Caco-2 (cell line): ENCODE measurements around the gene CLASRP. TPM values are rescaled to one million over a fixed set of nuclear protein-coding genes. Genes with fewer than 3 reads are reported as not detected.

Experiments used
- BruUV-seq: library from RNA; stranded (reverse); fragments of 400-500 nt; replicated peaks from 2 replicates; lab custom pipeline; 2021; lab: Mats Ljungman, UMichigan
- CTCF ChIA-PET: fragments of 300-600 bp; sonication (Branson Sonifier 250); formaldehyde crosslinking; loops from one replicate; lab custom pipeline; 2022; ENCODE audit warnings: antibody characterized with exemption; lab: Charles Lee
- POLR2A ChIA-PET: fragments of 300-600 bp; sonication (Branson Sonifier 250); formaldehyde crosslinking; loops from one replicate; lab custom pipeline; 2022; ENCODE audit warnings: antibody characterized with exemption; lab: Charles Lee
- DNase-seq, 2 experiments: peaks; one replicate each; pipeline versions ENCODE4 v3.0.0 to v3.0.0-alpha.2; 2020 to 2022
- H3K27me3 ChIP-seq: replicated peaks from 2 replicates; pipeline ENCODE4 v1.6.0; 2011; ENCODE audit warnings: low read length; ENCODE audit not compliant: control insufficient read depth, insufficient read depth
- H3K36me3 ChIP-seq: 2 replicates; pipeline ENCODE4 v1.5.1; 2011; ENCODE audit warnings: low read length; ENCODE audit not compliant: control insufficient read depth, insufficient read depth
- H3K4me1 ChIP-seq: fragments of 250-450 bp; sonication (Bioruptor Pico); 2 replicates; pipeline ENCODE4 v1.5.1; 2020; ENCODE audit warnings: mild to moderate bottlenecking
- H3K4me3 ChIP-seq: 2 replicates; pipeline ENCODE4 v1.5.1; 2011; ENCODE audit warnings: low read depth, mild to moderate bottlenecking, control low read depth, low read length
- H3K9me3 ChIP-seq: fragments of 250-450 bp; sonication (Bioruptor Pico); 2 replicates; pipeline ENCODE4 v1.5.1; 2020; ENCODE audit warnings: mild to moderate bottlenecking, moderate library complexity
- H3K27ac Mint-ChIP-seq: one replicate; pipeline ENCODE4 v1.8.0; 2022; ENCODE audit warnings: mixed read lengths; ENCODE audit not compliant: unreplicated experiment
- H3K27me3 Mint-ChIP-seq: one replicate; pipeline ENCODE4 v1.8.0; 2022; ENCODE audit warnings: mixed read lengths; ENCODE audit not compliant: insufficient read depth, unreplicated experiment
- H3K36me3 Mint-ChIP-seq: one replicate; pipeline ENCODE4 v1.8.0; 2022; ENCODE audit warnings: mild to moderate bottlenecking, mixed read lengths; ENCODE audit not compliant: insufficient read depth, unreplicated experiment
- H3K4me1 Mint-ChIP-seq: one replicate; pipeline ENCODE4 v1.8.0; 2022; ENCODE audit warnings: low read depth, mixed read lengths; ENCODE audit not compliant: unreplicated experiment
- H3K4me3 Mint-ChIP-seq: one replicate; pipeline ENCODE4 v1.8.0; 2022; ENCODE audit warnings: mild to moderate bottlenecking, moderate library complexity, mixed read lengths; ENCODE audit not compliant: unreplicated experiment
- H3K9me3 Mint-ChIP-seq: one replicate; pipeline ENCODE4 v1.8.0; 2022; ENCODE audit warnings: mixed read lengths; ENCODE audit not compliant: unreplicated experiment
- intact Hi-C: fragments of 100-400 bp; cut with micrococcal nuclease; formaldehyde crosslinking; loops from one replicate; pipeline ENCODE4 v1.10.0; 2022; ENCODE audit not compliant: unreplicated experiment
- total RNA-seq: library from RNA; stranded (reverse); gene quantifications from 2 replicates; pipeline ENCODE4 v1.2.3, GENCODE V29; 2022
- TF ChIP-seq, protein P1 (sequence below), 2 experiments: fragments of 200-600 bp in 1 of 2; IDR thresholded peaks; 1 replicate in 1 of 2; 2 replicates in 1 of 2; pipeline versions ENCODE4 v1.5.1 to v1.8.0; 2011 to 2022; ENCODE audit warnings: antibody characterized with exemption in 1 of 2, control low read depth in 1 of 2, inconsistent platforms in 1 of 2, low read depth in 1 of 2, low read length in 1 of 2, mild to moderate bottlenecking in 1 of 2, moderate library complexity in 1 of 2; ENCODE audit not compliant: insufficient read depth in 1 of 2, severe bottlenecking in 1 of 2, unreplicated experiment in 1 of 2

The CLASRP gene
- total RNA-seq, 1 experiment from 2014 or later = 104 TPM

- Histone ChIP-seq H3K36me3 (no peaks in the 10 kb centered on the region), H3K27me3 (no peaks in the 10 kb centered on the region), H3K9me3 (no peaks in the 10 kb centered on the region), H3K4me1 (peaks cover 35% of the 10 kb centered on the region), H3K4me3 (no peak overlapping the region)
- TF ChIP-seq, protein P1, sequence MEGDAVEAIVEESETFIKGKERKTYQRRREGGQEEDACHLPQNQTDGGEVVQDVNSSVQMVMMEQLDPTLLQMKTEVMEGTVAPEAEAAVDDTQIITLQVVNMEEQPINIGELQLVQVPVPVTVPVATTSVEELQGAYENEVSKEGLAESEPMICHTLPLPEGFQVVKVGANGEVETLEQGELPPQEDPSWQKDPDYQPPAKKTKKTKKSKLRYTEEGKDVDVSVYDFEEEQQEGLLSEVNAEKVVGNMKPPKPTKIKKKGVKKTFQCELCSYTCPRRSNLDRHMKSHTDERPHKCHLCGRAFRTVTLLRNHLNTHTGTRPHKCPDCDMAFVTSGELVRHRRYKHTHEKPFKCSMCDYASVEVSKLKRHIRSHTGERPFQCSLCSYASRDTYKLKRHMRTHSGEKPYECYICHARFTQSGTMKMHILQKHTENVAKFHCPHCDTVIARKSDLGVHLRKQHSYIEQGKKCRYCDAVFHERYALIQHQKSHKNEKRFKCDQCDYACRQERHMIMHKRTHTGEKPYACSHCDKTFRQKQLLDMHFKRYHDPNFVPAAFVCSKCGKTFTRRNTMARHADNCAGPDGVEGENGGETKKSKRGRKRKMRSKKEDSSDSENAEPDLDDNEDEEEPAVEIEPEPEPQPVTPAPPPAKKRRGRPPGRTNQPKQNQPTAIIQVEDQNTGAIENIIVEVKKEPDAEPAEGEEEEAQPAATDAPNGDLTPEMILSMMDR (IDR thresholded peaks at IDR 0.05; ENCODE audit: insufficient read depth in 1 of 2, low read depth in 1 of 2, low read length in 1 of 2, severe bottlenecking in 1 of 2, unreplicated experiment in 1 of 2) = no peak
- peaks cover 30% of the 10 kb centered on the region for H3K4me1 Mint-ChIP-seq
- H3K27ac Mint-ChIP-seq = peak overlapping the region; percentile 6
- DNase-seq = no peak
- CTCF ChIA-PET = no interaction called here
- H3K36me3 Mint-ChIP-seq = peaks cover 12% of the 10 kb centered on the region
- BruUV-seq = no TSS peak
- H3K27me3 Mint-ChIP-seq = no peaks in the 10 kb centered on the region
- intact Hi-C loops = no loop called here
- no peaks in the 10 kb centered on the region for H3K9me3 Mint-ChIP-seq
- no peak overlapping the region for H3K4me3 Mint-ChIP-seq
- POLR2A ChIA-PET = interaction anchor here (0.5 kb wide), 1 partner anchor 279 kb away, joined by 6 read pairs; no protein-coding TSS in a partner anchor
Measured at GRCh38 chr19:45098521-45099466, 59.9 kb downstream of the CLASRP start.

- peaks cover 30% of the 10 kb centered on the region for H3K4me1 Mint-ChIP-seq
- H3K36me3 Mint-ChIP-seq = peaks cover 3% of the 10 kb centered on the region
- Histone ChIP-seq H3K27me3 (no peaks in the 10 kb centered on the region), H3K9me3 (no peaks in the 10 kb centered on the region), H3K4me3 (no peak overlapping the region), H3K36me3 (no peaks in the 10 kb centered on the region), H3K4me1 (peaks cover 43% of the 10 kb centered on the region)
- TF ChIP-seq, protein P1 (IDR thresholded peaks at IDR 0.05; ENCODE audit: insufficient read depth in 1 of 2, low read depth in 1 of 2, low read length in 1 of 2, severe bottlenecking in 1 of 2, unreplicated experiment in 1 of 2) = no peak
- no peaks in the 10 kb centered on the region for H3K27me3 Mint-ChIP-seq
- no peak overlapping the region for H3K4me3 Mint-ChIP-seq
- intact Hi-C loops = no loop called here
- ChIA-PET CTCF (no interaction called here), POLR2A (interaction anchor here (0.5 kb wide), 1 partner anchor 279 kb away, joined by 6 read pairs; no protein-coding TSS in a partner anchor)
- H3K27ac Mint-ChIP-seq = peak overlapping the region; percentile 6
- no peaks in the 10 kb centered on the region for H3K9me3 Mint-ChIP-seq
- BruUV-seq = no TSS peak
- DNase-seq = no peak
Measured at GRCh38 chr19:45099467-45100191, 60.8 kb downstream of the CLASRP start.

DNA sequence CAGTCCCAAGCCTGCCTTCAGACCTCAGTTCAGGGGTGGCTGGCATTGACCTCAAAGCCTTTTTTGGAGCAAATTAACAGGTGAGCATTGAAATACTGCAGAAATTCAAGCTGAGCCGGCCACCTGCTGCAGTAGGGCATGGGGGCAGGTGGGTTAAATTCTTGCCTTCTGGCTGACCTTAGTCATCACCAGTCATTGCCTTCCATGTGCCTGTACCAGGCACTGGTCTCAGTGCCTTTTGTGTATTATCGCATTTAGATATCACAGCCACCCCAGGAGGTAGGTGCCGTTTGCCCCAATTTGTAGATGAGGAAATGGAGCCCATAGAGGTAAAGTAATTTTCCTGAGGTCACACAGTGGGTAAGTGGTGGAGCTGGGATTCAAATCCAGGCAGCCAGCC is 61.4 kb downstream of the CLASRP start:
- TF ChIP-seq, protein P1 (IDR thresholded peaks at IDR 0.05; ENCODE audit: insufficient read depth in 1 of 2, low read depth in 1 of 2, low read length in 1 of 2, severe bottlenecking in 1 of 2, unreplicated experiment in 1 of 2) = no peak
- Mint-ChIP-seq H3K9me3 (no peaks in the 10 kb centered on the region), H3K27ac (no peak overlapping the region), H3K36me3 (no peaks in the 10 kb centered on the region), H3K27me3 (no peaks in the 10 kb centered on the region), H3K4me3 (no peak overlapping the region), H3K4me1 (peaks cover 29% of the 10 kb centered on the region)
- Histone ChIP-seq H3K4me1 (peaks cover 44% of the 10 kb centered on the region), H3K27me3 (no peaks in the 10 kb centered on the region), H3K36me3 (no peaks in the 10 kb centered on the region), H3K4me3 (no peak overlapping the region), H3K9me3 (no peaks in the 10 kb centered on the region)
- no TSS peak for BruUV-seq
- intact Hi-C loops = no loop called here
- no peak for DNase-seq
- ChIA-PET CTCF (no interaction called here), POLR2A (no interaction called here)
